Measurements from ENCODE around the gene ARPC5. TPM values are rescaled to one million over a fixed set of nuclear protein-coding genes. Genes with fewer than 3 reads are reported as not detected.

Gene ARPC5
- total RNA-seq, 4 donors from 2014 or later = 71.8 to 102 (median 78.7) TPM

DNA sequence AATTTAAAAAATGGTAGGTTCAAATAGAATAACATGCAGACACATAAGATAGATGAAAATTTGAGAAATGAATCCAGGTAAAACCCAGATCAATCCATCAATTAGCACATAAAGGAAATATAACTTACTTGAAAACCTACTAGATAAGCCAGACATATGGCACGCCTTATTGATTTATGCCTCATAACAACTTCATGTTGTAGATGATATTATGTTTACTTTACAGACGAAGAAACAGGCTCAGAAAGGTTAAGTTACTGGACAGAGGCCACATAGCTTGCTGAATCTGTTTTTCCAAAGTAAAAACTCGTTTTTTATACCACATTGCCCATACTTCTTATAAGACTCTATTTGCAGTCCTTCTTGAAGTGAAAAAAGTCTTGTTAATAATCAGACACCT lies 23.2 kb downstream of the ARPC5 start:
- TF ChIP-seq POLR2A (IDR thresholded peaks at IDR 0.05) = no peak
- Histone ChIP-seq H3K27me3 (no peaks in the 10 kb centered on the region), H3K4me1 (peaks cover 0 to 32% (median 14%) of the 10 kb centered on the region in 4 donors), H3K36me3 (no peaks in the 10 kb centered on the region), H3K9me3 (no peaks in the 10 kb centered on the region), H3K4me3 (no peak overlapping the region), H3K27ac (no peak overlapping the region)
- 66 to 72% methylated on average over 3 of the region's 3 CpGs for WGBS, 2 donors
- DNase-seq (ENCODE audit: low spot score in 2 of 2) = no peak

DNA sequence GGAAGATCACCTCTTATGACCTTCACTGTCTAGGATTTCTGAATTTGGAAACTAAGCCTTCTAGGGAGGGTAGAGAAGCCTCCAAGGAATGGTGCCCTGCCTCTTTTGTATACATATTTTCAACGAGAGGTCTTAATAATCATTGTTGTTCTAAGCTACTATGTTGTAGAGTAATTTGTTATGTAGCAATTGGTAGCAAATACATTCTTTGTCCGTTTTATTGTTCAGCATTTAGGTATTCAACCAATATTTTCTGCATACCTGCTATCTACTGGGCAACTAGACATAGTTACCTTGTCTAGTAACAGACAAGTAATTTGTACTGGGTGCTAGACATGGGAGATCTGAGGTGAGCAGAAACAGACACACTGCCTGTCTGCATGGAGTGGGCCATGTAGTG lies 24.6 kb downstream of the ARPC5 start:
- H3K36me3 ChIP-seq = no peaks in the 10 kb centered on the region
- WGBS, 2 donors = 64 to 76% methylated on average over 2 of the region's 2 CpGs
- DNase-seq (ENCODE audit: low spot score in 2 of 2) = no peak

GRCh38 chr1:183609759-183610452 lies 25.7 kb downstream of the ARPC5 start:
- Histone ChIP-seq H3K9me3 (no peaks in the 10 kb centered on the region), H3K27ac (peak overlapping the region in 3 of 4 donors; percentile 40 to 80 (median 74)), H3K27me3 (no peaks in the 10 kb centered on the region), H3K4me1 (peaks cover 0 to 32% (median 14%) of the 10 kb centered on the region in 4 donors), H3K36me3 (no peaks in the 10 kb centered on the region), H3K4me3 (no peak overlapping the region)
- 9% methylated on average over 3 of the region's 3 CpGs for WGBS, 2 donors
- TF ChIP-seq, protein P1, sequence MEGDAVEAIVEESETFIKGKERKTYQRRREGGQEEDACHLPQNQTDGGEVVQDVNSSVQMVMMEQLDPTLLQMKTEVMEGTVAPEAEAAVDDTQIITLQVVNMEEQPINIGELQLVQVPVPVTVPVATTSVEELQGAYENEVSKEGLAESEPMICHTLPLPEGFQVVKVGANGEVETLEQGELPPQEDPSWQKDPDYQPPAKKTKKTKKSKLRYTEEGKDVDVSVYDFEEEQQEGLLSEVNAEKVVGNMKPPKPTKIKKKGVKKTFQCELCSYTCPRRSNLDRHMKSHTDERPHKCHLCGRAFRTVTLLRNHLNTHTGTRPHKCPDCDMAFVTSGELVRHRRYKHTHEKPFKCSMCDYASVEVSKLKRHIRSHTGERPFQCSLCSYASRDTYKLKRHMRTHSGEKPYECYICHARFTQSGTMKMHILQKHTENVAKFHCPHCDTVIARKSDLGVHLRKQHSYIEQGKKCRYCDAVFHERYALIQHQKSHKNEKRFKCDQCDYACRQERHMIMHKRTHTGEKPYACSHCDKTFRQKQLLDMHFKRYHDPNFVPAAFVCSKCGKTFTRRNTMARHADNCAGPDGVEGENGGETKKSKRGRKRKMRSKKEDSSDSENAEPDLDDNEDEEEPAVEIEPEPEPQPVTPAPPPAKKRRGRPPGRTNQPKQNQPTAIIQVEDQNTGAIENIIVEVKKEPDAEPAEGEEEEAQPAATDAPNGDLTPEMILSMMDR (IDR thresholded peaks at IDR 0.05) = no peak
- TF ChIP-seq POLR2A (IDR thresholded peaks at IDR 0.05) = no peak
- TF ChIP-seq EP300 (IDR thresholded peaks at IDR 0.05) = no peak
- DNase-seq (ENCODE audit: low spot score in 2 of 2) = peak in 1 of 2 donors; percentile 34

More for the DNA sequence above, 24.6 kb downstream of the ARPC5 start:
- Histone ChIP-seq H3K4me3 (no peak overlapping the region), H3K27ac (no peak overlapping the region), H3K4me1 (peaks cover 0 to 32% (median 14%) of the 10 kb centered on the region in 4 donors), H3K9me3 (no peaks in the 10 kb centered on the region), H3K27me3 (no peaks in the 10 kb centered on the region)
- TF ChIP-seq EP300 (IDR thresholded peaks at IDR 0.05) = no peak
- TF ChIP-seq, protein P1 (IDR thresholded peaks at IDR 0.05) = no peak
- no peak for TF ChIP-seq POLR2A (IDR thresholded peaks at IDR 0.05)

- peak; percentile 68 to 87 for DNase-seq (ENCODE audit: low spot score in 2 of 2)
- Histone ChIP-seq H3K36me3 (no peaks in the 10 kb centered on the region), H3K27ac (peak overlapping the region in 3 of 4 donors; percentile 40 to 80 (median 74)), H3K27me3 (no peaks in the 10 kb centered on the region), H3K4me3 (no peak overlapping the region), H3K9me3 (no peaks in the 10 kb centered on the region), H3K4me1 (peaks cover 0 to 32% (median 15%) of the 10 kb centered on the region in 4 donors)
- 21 to 22% methylated on average over 5 of the region's 5 CpGs for WGBS, 2 donors
- TF ChIP-seq POLR2A (IDR thresholded peaks at IDR 0.05) (no peak), EP300 (IDR thresholded peaks at IDR 0.05) (peak in 1 of 2 donors; percentile 63)
- TF ChIP-seq, protein P1 (IDR thresholded peaks at IDR 0.05) = peak; percentile 32 to 79 (median 53)
These were observed 26.3 kb downstream of the ARPC5 start for GRCh38 chr1:183609313-183609712.

DNA sequence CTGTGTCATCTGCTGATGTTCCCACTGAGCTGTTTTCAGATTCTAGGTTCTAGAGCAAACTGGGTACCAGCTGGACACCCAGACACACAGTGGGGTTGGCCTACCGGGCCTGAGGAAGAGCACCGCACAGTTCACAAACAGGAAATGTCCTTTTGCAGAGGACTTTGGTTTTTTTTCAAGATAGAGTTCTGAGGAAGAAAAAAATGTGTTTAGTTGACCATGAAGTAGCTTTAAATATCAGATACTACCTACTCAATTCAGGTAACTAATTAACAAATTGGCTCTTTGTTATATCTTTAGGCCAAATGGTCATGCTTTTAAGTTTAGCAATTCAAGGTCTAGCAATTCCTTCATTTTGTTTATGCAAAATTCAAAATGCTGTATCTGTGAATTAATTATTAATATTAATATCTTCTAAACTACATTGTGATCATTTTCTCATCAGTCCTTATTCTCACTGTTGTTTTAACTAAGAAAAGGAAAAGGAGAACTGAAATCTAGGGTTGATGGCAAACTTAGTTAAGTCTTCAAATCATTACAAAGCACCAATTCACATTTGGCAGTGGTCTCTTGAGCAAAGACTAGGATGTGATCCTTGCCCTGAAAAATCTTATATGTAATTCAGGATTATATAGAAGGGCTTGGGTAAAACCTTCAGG lies 28.1 kb downstream of the ARPC5 start:
- no peak overlapping the region for H3K27ac ChIP-seq
- H3K4me3 ChIP-seq = no peak overlapping the region
- no peaks in the 10 kb centered on the region for H3K9me3 ChIP-seq
- H3K4me1 ChIP-seq = peaks cover 0 to 43% (median 17%) of the 10 kb centered on the region in 4 donors
- DNase-seq (ENCODE audit: low spot score in 2 of 2) = no peak
- H3K36me3 ChIP-seq = no peaks in the 10 kb centered on the region
- no peaks in the 10 kb centered on the region for H3K27me3 ChIP-seq
- TF ChIP-seq EP300 (IDR thresholded peaks at IDR 0.05) = no peak
- no peak for TF ChIP-seq POLR2A (IDR thresholded peaks at IDR 0.05)
- TF ChIP-seq, protein P1 (IDR thresholded peaks at IDR 0.05) = no peak
- WGBS, 2 donors = 49 to 67% methylated on average over 2 of the region's 2 CpGs

Measured in tibial nerve (tissue), 4 donors.